Right lobe of liver (tissue), 4 donors: ENCODE data around the gene C3orf49.

ENCODE experiments used
- POLR2A ChIP-seq: fragments of 450-650 bp; IDR thresholded peaks from one replicate; pipeline ENCODE4 v1.6.1; 2017; ENCODE audit warnings: antibody characterized with exemption, mild to moderate bottlenecking
- TF ChIP-seq, protein P1 (sequence below), 4 donors: fragments of 200-600 bp in 3 of 4; fragments of 450-650 bp in 1 of 4; IDR thresholded peaks; one replicate each; pipeline versions ENCODE4 v1.5.1 to v1.8.0; 2016 to 2022; ENCODE audit warnings: antibody characterized with exemption in 4 of 4, mild to moderate bottlenecking in 2 of 4
- donor health status: DM: no; HTN: no; CAD: no.
- donor health status: DM: no; HTN: no; CAD: no.
- donor health status: DM: no; HTN: yes; CAD: no.

DNA sequence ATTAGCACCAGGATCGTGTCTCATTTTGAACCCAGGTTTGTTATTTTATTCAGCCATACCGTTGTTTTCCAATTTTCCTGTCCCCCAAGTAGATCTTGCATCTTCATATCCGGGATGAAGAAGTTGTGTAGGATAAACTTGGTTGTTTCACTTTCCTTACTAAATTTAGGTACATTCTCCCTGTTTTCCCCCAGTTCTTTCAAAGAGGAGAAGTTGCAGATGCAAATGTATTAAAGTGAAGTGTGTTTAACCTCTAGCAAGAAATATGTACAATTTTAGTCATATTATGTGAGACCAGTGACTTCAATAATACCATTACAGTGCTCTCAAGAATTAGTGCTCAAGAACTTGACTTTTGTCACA is 45.8 kb downstream of the C3orf49 start:
- TF ChIP-seq POLR2A, result no peak
- TF ChIP-seq, protein P1, sequence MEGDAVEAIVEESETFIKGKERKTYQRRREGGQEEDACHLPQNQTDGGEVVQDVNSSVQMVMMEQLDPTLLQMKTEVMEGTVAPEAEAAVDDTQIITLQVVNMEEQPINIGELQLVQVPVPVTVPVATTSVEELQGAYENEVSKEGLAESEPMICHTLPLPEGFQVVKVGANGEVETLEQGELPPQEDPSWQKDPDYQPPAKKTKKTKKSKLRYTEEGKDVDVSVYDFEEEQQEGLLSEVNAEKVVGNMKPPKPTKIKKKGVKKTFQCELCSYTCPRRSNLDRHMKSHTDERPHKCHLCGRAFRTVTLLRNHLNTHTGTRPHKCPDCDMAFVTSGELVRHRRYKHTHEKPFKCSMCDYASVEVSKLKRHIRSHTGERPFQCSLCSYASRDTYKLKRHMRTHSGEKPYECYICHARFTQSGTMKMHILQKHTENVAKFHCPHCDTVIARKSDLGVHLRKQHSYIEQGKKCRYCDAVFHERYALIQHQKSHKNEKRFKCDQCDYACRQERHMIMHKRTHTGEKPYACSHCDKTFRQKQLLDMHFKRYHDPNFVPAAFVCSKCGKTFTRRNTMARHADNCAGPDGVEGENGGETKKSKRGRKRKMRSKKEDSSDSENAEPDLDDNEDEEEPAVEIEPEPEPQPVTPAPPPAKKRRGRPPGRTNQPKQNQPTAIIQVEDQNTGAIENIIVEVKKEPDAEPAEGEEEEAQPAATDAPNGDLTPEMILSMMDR (IDR thresholded peaks at IDR 0.05), result no peak
